K562 (cell line): ENCODE results near the gene NEK1.

Source experiments
- ARNT ChIP-seq, 2 experiments: fragments of 450-650 bp; IDR thresholded peaks; 2 replicates each; pipeline ENCODE4 v1.6.1; 2016; ENCODE audit warnings: mild to moderate bottlenecking in 1 of 2
- CXXC5 ChIP-seq: fragments of 250-450 bp; sonication (Bioruptor Pico); IDR thresholded peaks from 2 replicates; pipeline ENCODE4 v1.8.0; 2022; ENCODE audit warnings: inconsistent platforms, mild to moderate bottlenecking, moderate library complexity
- FOS ChIP-seq: IDR thresholded peaks from 3 replicates; pipeline ENCODE4 v1.6.1; 2011; ENCODE audit not compliant: insufficient read length; ENCODE audit errors: extremely low read depth
- FOXJ3 ChIP-seq: sonication (generic); formaldehyde crosslinking; IDR thresholded peaks from 2 replicates; pipeline ENCODE4 v1.4.0; 2020; ENCODE audit warnings: mild to moderate bottlenecking, missing genetic modification reagents
- GTF2A2 ChIP-seq: IDR thresholded peaks from 2 replicates; pipeline ENCODE4 v1.6.1; 2016; ENCODE audit warnings: mild to moderate bottlenecking, missing genetic modification characterization, missing compliant biosample characterization
- NFYB ChIP-seq: IDR thresholded peaks from 2 replicates; pipeline ENCODE4 v1.6.1; 2011; ENCODE audit warnings: mild to moderate bottlenecking, moderate library complexity; ENCODE audit not compliant: insufficient read length; ENCODE audit errors: extremely low read depth
- NRF1 ChIP-seq, 2 experiments: fragments of 450-650 bp; IDR thresholded peaks in 1 of 2; conservative IDR thresholded peaks in 1 of 2; 2 replicates each; pipeline ENCODE4 v1.6.1; 2014; ENCODE audit warnings: mild to moderate bottlenecking in 2 of 2
- SMC3 ChIP-seq: conservative IDR thresholded peaks from 2 replicates; pipeline ENCODE4 v1.6.1; 2011; ENCODE audit warnings: low read depth, low read length, improper control_type of control experiment; ENCODE audit not compliant: insufficient read depth
- VEZF1 ChIP-seq: fragments of 200-800 bp; sonication (Bioruptor generic); IDR thresholded peaks from 2 replicates; pipeline ENCODE4 v1.6.1; 2017; ENCODE audit warnings: missing genetic modification characterization, missing compliant biosample characterization
- TF ChIP-seq, protein P1 (sequence below), 3 experiments: IDR thresholded peaks in 2 of 3; conservative IDR thresholded peaks in 1 of 3; 2 replicates each; pipeline ENCODE4 v1.5.1; 2011 to 2012; ENCODE audit warnings: low read length in 3 of 3, mild to moderate bottlenecking in 3 of 3, control low read depth in 2 of 3, improper control_type of control experiment in 1 of 3, inconsistent platforms in 1 of 3, low read depth in 1 of 3, mixed read lengths in 1 of 3, moderate library complexity in 1 of 3; ENCODE audit not compliant: insufficient read depth in 2 of 3

- TF ChIP-seq VEZF1 (CRISPR knock-in tag) (no peak), FOS (no peak), SMC3 (no peak), NFYB (no peak), FOXJ3 (CRISPR knock-in tag) (no peak), GTF2A2 (tag) (no peak), ARNT (IDR thresholded peaks at IDR 0.05) (no peak), NRF1 (conservative IDR thresholded peaks at IDR 0.05 in 1 of 2, IDR thresholded peaks at IDR 0.05 in 1 of 2) (no peak), CXXC5 (CRISPR knock-in tag) (no peak)
- TF ChIP-seq, protein P1, sequence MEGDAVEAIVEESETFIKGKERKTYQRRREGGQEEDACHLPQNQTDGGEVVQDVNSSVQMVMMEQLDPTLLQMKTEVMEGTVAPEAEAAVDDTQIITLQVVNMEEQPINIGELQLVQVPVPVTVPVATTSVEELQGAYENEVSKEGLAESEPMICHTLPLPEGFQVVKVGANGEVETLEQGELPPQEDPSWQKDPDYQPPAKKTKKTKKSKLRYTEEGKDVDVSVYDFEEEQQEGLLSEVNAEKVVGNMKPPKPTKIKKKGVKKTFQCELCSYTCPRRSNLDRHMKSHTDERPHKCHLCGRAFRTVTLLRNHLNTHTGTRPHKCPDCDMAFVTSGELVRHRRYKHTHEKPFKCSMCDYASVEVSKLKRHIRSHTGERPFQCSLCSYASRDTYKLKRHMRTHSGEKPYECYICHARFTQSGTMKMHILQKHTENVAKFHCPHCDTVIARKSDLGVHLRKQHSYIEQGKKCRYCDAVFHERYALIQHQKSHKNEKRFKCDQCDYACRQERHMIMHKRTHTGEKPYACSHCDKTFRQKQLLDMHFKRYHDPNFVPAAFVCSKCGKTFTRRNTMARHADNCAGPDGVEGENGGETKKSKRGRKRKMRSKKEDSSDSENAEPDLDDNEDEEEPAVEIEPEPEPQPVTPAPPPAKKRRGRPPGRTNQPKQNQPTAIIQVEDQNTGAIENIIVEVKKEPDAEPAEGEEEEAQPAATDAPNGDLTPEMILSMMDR (IDR thresholded peaks at IDR 0.05 in 2 of 3, conservative IDR thresholded peaks at IDR 0.05 in 1 of 3; ENCODE audit: insufficient read depth in 2 of 3, low read depth in 1 of 3, low read length in 3 of 3), result no peak
Measured at GRCh38 chr4:169372791-169373190, 239.6 kb downstream of the NEK1 start.
